Measurements from ENCODE around the gene DDB1. TPM values are rescaled to one million over a fixed set of nuclear protein-coding genes. Genes with fewer than 3 reads are reported as not detected.

Gene DDB1
- total and polyA plus RNA-seq, 9 of the 15 experiments (the other 6 are each of a cell fraction or from before 2014, with no cell fraction given): 172 to 361 (median 266) TPM

GRCh38 chr11:61328351-61328750 is 4.6 kb downstream of the DDB1 start:
- no peak for FAIRE-seq
- TF ChIP-seq ZNF57 (CRISPR knock-in tag; IDR thresholded peaks at IDR 0.05) (no peak), ZNF583 (CRISPR knock-in tag; IDR thresholded peaks at IDR 0.05) (no peak), HIVEP1 (CRISPR knock-in tag; IDR thresholded peaks at IDR 0.05) (no peak), NFXL1 (CRISPR knock-in tag; IDR thresholded peaks at IDR 0.05) (no peak), NONO (IDR thresholded peaks at IDR 0.05; ENCODE audit: low read depth in 2 of 2, low read length in 1 of 2) (no peak), PHTF2 (CRISPR knock-in tag; IDR thresholded peaks at IDR 0.05) (no peak), RBM25 (IDR thresholded peaks at IDR 0.05; ENCODE audit: low read depth, low read length, severe bottlenecking) (no peak)
- ATAC-seq: no peak

GRCh38 chr11:61327669-61328071 is 5.2 kb downstream of the DDB1 start:
- H3K27ac ChIP-seq (ENCODE audit: extremely low read depth, low read depth, low read length): no peak overlapping the region
- no TSS peak for BruUV-seq (replicated peaks)
- CTCF ChIA-PET (ENCODE audit: low intra/inter-chr PET ratio): no interaction called here
- H3K9me1 ChIP-seq (ENCODE audit: control insufficient read depth, insufficient read depth, low read length): no peaks in the 10 kb centered on the region
- no peak overlapping the region for H3K9ac ChIP-seq (ENCODE audit: insufficient read depth in 1 of 2, low read depth in 2 of 2, low read length in 2 of 2)
- FAIRE-seq: no peak
- peaks cover 84% of the 10 kb centered on the region for H3K36me3 ChIP-seq (ENCODE audit: control insufficient read depth, insufficient read depth, low read length)
- intact Hi-C loops (cut with micrococcal nuclease): no loop called here
- POLR2A ChIA-PET: interaction anchor here (0.7 to 2.4 kb wide), 9 partner anchors 9 to 102 kb away, joined by 3 to 11 read pairs (median 4); partner anchors contain the start of genes CPSF7, SDHAF2 and TMEM138
- in situ Hi-C loops (cut with MboI): no loop called here
- no peaks in the 10 kb centered on the region for H3K27me3 ChIP-seq (ENCODE audit: control insufficient read depth in 2 of 2, insufficient read depth in 2 of 2, low read length in 2 of 2)
- no peaks in the 10 kb centered on the region for H3K9me3 ChIP-seq (replicated peaks; ENCODE audit: control insufficient read depth, insufficient read depth, low read depth, low read length)
- H3K79me2 ChIP-seq (ENCODE audit: control insufficient read depth, insufficient read depth, low read length): peaks cover 71% of the 10 kb centered on the region
- peaks cover 6 to 9% of the 10 kb centered on the region in 2 experiments; a peak in 4 of 5 replicates for H3K4me1 ChIP-seq (replicated peaks in 1 of 2; ENCODE audit: control insufficient read depth in 2 of 2, insufficient read depth in 2 of 2, low read length in 2 of 2)
- ATAC-seq: no peak
- no peak overlapping the region for H2AFZ ChIP-seq (ENCODE audit: low read depth, low read length)
- no peak for DNase-seq (ENCODE audit: extremely low read depth in 1 of 4, low spot score in 3 of 4)
- H3K4me2 ChIP-seq (ENCODE audit: insufficient read depth, low read length): no peak overlapping the region
- H4K20me1 ChIP-seq (replicated peaks; ENCODE audit: control insufficient read depth, insufficient read depth, low read length): peaks cover 7% of the 10 kb centered on the region
- no peak overlapping the region for H3K4me3 ChIP-seq
- TF ChIP-seq ESRRA (IDR thresholded peaks at IDR 0.05; ENCODE audit: borderline replicate concordance, low read depth) (peak; percentile 53), ZNF518B (CRISPR knock-in tag; IDR thresholded peaks at IDR 0.05) (no peak), JUND (IDR thresholded peaks at IDR 0.05; ENCODE audit: borderline replicate concordance, low read depth, low read length) (peak; percentile 9; the same call in 1 of the 2 replicates), JUND (tag; IDR thresholded peaks at IDR 0.05; ENCODE audit: borderline replicate concordance, low read depth, low read length) (no peak), FOSL1 (tag; conservative IDR thresholded peaks at IDR 0.05) (0 out of 2 replicates have a peak, but pooled peaks have one; percentile 23)

More at GRCh38 chr11:61328351-61328750, 4.6 kb downstream of the DDB1 start:
- H3K9me3 ChIP-seq (replicated peaks; ENCODE audit: control insufficient read depth, insufficient read depth, low read depth, low read length): no peaks in the 10 kb centered on the region
- no peak overlapping the region for H3K27ac ChIP-seq (ENCODE audit: extremely low read depth, low read depth, low read length)
- peaks cover 7 to 15% of the 10 kb centered on the region in 2 experiments; a peak in 4 of 5 replicates for H3K4me1 ChIP-seq (replicated peaks in 1 of 2; ENCODE audit: control insufficient read depth in 2 of 2, insufficient read depth in 2 of 2, low read length in 2 of 2)
- H3K4me3 ChIP-seq: no peak overlapping the region
- 94% methylated on average over 9 of the region's 9 CpGs for WGBS (ENCODE audit: insufficient coverage, low coverage, missing lambda C conversion rate)
- peaks cover 78% of the 10 kb centered on the region for H3K36me3 ChIP-seq (ENCODE audit: control insufficient read depth, insufficient read depth, low read length)
- no TSS peak for BruUV-seq (replicated peaks)
- peaks cover 78% of the 10 kb centered on the region for H3K79me2 ChIP-seq (ENCODE audit: control insufficient read depth, insufficient read depth, low read length)
- H2AFZ ChIP-seq (ENCODE audit: low read depth, low read length): no peak overlapping the region
- DNase-seq (ENCODE audit: extremely low read depth in 1 of 4, low spot score in 3 of 4): no peak
- POLR2A ChIA-PET: interaction anchor here (0.8 to 2.4 kb wide), 7 partner anchors 18 to 101 kb away, joined by 3 to 11 read pairs (median 4); partner anchors contain the start of genes CPSF7, SDHAF2 and TMEM138
- peaks cover 7% of the 10 kb centered on the region for H4K20me1 ChIP-seq (replicated peaks; ENCODE audit: control insufficient read depth, insufficient read depth, low read length)
- intact Hi-C loops (cut with micrococcal nuclease): no loop called here
- H3K9me1 ChIP-seq (ENCODE audit: control insufficient read depth, insufficient read depth, low read length): no peaks in the 10 kb centered on the region
- no peaks in the 10 kb centered on the region for H3K27me3 ChIP-seq (ENCODE audit: control insufficient read depth in 2 of 2, insufficient read depth in 2 of 2, low read length in 2 of 2)
- CTCF ChIA-PET (ENCODE audit: low intra/inter-chr PET ratio): no interaction called here
- H3K9ac ChIP-seq (ENCODE audit: insufficient read depth in 1 of 2, low read depth in 2 of 2, low read length in 2 of 2): no peak overlapping the region
- in situ Hi-C loops (cut with MboI): no loop called here
- no peak overlapping the region for H3K4me2 ChIP-seq (ENCODE audit: insufficient read depth, low read length)
